Fibroblast of skin of left biceps (primary cell): ENCODE results near the gene TBC1D4.

ENCODE experiments used
- DNase-seq, 2 experiments: peaks; one replicate each; pipeline ENCODE4 v3.0.0-alpha.2; 2013; ENCODE audit warnings: low read depth in 2 of 2

The TBC1D4 gene

GRCh38 chr13:75485286-75486062 is 3.5 kb upstream of the TBC1D4 start:
- no peak for DNase-seq

DNA sequence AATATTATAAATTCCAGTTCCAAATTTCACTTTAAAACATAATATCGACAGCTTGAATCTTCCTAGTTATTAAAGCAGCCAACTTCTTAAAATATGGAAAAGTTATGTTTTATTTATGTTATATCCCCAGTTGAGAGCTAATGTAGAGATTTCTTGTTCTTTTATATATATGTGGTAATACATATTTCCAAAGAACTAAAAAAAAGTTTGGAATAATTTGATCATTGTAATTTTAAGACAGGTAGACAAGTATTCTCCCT is 781 bp upstream of the TBC1D4 start:
- DNase-seq = no peak

GRCh38 chr13:75481176-75482069 is 546 bp downstream of the TBC1D4 start:
- DNase-seq = no peak

DNA sequence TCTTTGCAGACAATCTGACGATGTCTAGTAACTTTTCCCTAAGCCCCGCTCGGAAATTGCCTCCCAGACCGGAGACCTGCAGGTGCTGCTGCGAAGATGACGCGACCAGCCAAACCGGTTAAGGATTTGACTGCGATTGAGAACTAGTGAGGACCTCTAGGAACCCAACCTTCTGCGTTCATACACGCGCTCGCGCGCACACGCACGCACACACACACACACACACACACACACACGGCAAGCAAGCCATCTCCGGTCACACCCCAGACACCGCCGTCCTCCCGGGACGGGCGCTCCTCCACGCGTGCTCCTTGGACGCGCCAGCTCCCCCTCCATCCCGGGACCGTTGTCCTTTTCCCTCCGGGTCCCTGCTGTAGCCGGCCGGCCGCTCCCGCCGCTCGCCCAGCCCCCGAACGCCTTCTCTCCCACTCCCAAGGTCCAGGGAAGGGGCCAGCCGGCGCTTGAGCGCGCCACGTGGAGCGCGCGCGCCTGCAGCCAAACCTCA is 1.2 kb downstream of the TBC1D4 start:
- no peak for DNase-seq

DNA sequence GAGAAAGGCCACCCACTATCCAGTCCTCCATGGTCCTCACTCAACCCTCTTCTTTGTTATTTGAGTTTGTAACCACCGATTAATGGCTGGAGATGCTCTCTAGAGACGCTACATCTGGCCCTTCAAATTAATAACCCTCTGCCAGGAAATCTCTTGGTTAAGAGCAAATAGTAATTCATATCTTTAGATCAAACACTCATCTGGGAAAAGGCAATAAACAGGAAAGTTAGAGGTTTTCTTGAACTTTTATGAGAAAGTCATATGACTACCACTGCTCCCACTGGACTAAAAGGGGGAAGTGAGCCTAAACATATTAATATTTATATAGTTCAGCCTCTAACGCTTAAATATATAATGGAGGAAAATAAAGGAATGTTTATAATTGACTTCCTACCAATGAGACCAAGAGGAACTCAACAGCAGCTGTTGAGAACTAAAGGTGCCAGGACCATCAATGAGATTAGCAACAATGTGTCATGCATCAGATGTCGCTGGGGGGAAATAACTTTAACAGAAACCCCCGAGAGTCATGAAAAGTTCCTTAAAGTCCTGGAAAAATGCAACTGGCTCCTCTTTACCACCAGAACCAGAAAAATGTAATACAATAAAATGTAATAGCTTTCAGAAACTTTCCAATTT is 2.7 kb downstream of the TBC1D4 start:
- no peak for DNase-seq

GRCh38 chr13:75478659-75479058 is 3.3 kb downstream of the TBC1D4 start:
- DNase-seq = no peak

GRCh38 chr13:75474956-75475355 is 7.0 kb downstream of the TBC1D4 start:
- no peak for DNase-seq

DNA sequence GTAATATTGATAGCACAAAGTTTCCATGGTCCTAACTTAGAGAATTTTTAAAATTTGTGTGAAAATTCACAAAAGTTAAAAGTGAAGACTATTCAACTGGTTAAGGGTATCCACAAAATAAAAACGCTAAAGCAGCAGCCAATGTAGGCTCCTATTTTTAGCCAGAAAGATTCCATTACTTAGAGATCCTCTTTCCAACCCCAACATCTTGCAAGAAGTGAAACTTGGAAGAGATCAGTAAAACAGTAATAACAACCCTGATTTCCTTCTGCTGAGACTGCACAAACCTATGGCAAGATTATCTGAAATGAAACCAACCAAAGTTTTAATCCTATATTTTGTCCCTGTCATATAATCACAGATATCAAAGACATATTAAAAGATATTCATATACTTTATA is 8.5 kb downstream of the TBC1D4 start:
- DNase-seq = no peak

DNA sequence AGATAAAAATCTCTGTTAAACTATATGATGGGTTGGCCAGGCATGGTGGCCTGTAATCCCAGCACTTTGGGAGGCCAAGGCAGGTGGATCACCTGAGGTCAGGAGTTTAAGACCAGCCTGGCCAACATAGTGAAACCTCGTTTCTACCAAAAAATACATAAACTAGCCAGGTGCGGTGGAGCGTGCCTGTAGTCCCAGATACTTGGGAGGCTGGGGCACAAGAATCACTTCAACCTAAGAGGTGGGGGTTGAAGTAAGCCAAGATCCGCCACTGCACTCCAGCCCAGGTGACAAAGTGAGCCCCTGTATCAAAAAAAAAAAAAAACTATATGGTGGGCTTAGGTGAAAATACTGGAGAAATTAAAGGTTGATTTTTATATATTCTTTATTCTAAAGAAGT is 11.3 kb downstream of the TBC1D4 start:
- no peak for DNase-seq

DNA sequence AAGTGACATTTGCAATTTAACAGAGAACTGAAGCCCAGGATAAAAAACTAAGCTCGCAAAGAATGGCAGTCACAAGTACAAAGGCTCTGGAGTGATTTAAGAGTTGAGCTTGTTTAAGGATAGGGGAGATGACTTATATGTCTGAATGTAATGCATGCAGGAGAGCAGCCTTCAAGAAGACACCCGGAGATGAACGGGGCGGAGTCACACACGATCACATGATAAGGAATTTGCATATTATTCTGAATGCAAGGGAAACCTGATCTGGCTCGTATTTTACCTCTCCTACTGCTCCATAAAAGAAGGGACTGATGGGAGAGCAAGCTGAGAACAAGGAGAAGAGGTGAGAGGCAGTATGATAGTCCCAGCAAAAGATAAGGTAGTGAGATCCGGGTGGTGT is 12.9 kb downstream of the TBC1D4 start:
- DNase-seq = no peak

DNA sequence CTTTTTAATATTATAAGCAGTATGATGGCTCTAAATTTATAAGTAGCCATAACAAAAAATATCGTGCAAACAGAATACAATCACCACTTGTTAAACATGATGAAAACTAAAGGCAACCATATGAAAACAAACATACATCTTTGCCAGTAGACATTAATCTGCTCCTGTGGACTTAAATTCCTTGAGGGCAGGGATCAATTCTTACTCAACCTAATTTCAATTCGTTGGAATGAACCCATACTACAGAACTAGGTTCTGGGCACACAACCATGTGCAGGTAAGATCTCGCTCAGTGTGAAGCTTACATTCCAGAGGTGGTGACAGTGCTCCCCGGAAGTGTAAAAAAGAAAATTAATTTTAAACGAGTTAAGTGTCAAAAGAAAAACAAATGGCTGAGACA is 13.4 kb downstream of the TBC1D4 start:
- DNase-seq = no peak

GRCh38 chr13:75468098-75468497 is 13.9 kb downstream of the TBC1D4 start:
- no peak for DNase-seq

DNA sequence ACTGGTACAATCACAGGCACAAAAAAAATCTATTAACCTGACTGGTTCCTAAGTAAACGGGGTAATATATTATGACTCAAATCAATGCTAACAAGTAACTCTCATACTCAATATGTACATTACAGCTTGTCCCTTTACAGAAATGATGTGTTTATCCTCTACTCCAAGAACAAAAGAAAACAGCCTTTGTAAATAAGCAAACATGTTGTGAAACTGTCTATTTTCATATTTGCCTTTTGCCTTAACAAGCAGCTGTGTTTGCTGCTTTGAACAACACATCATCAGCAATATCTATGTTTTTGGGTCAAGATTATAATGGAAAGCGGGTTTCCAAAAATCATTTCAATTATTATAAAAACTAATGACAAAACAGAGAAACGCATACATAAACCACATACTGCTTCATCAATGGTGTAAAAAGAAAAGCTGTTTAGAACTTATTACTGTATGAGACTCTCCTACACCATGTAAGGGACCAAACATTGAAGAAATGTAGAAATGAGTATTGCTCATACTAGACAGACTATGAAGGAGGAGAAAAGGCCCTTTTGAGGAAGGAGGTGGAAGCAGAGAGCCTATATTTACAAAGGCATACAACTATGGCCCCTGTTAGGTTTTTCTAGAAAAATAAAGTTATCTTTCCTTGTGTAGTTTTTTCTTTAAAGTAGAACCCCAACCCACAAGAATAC is 14.8 kb downstream of the TBC1D4 start:
- no peak for DNase-seq

DNA sequence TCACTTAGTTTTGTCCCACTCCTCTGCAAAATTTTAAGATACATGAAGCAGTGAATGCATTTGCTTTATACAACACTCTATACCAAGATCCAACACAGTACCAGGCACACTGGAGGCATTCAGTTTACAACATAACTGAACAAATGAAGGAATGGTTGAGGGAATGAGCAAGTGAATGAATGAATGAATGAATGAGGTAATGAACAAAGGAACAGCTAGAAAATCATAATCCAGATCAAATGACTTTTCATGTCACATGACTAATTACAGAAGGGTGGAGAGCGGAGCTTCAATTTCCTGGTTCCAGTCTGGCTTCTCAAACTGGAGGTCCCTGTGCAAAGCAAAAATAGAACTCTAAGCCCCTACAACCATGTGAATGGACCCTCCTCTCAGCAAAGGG is 16.7 kb downstream of the TBC1D4 start:
- DNase-seq = no peak

DNA sequence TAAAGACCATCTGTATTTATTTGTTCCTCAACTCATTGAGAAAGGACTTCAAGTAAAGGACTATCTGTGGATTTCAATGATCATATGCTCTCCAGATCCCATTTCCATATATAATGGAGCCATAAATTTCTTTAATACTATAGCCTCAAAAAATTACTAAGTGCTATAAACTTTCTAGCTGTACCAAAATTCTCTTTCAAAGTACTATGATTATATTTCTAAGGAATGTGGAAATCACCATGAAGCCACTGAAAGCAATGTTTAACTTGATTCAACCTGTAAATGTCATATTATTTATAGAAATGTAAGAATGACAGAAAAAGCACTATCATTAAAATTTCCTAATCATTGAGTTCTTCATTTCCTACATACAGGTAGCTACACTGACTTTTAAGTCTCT is 20.7 kb downstream of the TBC1D4 start:
- no peak for DNase-seq

- no peak for DNase-seq
Measured at GRCh38 chr13:75460644-75461043, 21.3 kb downstream of the TBC1D4 start.

DNA sequence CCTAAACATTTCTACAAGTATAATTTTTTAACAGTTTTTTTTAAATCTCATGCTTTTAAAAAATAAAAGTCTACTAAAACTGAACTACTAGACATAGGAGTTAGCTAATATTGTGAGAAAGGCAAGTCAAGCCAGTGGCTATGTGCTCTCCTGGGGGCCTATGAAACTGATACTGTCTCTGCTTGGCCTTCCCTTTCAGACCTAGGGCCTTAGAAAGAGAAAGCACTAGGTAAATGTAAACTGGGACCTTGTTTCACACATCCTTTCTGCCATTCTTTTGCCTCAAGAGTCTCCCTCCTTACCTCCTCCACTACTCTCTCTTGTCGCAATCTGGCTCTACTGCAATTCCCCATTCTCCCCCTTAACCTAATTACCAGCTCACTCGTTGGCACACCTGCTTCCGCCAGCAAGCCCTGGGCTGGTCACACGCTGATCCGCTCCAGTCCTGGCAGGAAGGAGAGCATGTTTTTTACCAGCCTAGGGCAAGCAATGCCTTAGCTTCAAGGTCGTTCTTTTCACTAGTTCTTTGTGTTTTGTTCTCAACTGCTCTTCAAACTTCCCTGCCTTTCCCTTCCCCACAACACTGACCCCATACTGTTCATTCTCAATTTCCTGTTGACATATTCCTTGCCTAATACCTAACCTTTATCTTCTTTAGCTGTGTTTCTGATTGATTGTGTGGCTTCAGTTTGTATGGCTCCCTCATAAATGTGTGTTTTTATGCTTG is 23.1 kb downstream of the TBC1D4 start:
- no peak for DNase-seq

DNA sequence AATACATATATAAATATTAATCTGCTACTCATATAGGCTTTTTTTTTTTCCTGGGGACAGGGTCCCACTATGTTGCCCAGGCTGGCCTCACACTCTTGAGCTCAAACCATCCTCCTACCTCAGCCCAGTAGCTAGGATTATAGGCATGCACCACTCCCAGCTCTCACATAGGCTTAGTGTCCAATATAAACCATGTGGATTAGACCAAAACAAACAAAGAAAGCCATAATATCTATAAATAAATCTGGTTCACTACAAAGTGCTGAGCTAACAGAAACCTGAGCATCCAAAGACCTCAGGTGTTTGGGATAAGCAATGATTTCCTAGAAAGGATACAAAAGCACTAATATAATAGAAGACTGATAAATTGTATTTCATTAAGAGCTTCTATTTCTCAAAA is 26.0 kb downstream of the TBC1D4 start:
- no peak for DNase-seq

- DNase-seq = no peak
Measured at GRCh38 chr13:75454497-75454896, 27.5 kb downstream of the TBC1D4 start.

DNA sequence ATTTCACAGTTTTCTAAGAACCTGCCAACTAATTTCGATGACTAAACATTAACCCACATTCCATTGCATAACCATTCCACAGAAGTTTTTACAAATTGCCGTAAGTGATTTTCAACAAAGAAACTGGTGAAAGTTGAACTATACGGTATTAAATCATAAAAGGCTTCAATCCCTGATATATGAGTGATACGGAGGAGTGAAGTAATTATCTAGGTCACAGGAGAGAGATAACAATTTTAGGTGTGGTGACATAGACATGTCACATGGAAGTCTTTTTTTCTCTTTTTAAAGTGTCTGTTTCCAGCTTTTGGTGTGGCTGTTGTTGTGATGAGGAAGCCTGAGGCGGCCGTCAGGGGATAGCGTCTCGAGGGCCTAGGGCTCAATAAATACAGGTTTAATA is 29.4 kb downstream of the TBC1D4 start:
- DNase-seq = no peak

- no peak for DNase-seq
Measured at GRCh38 chr13:75447493-75447892, 34.5 kb downstream of the TBC1D4 start.
